ENCODE data around the gene PPP1R3C. TPM values are rescaled to one million over a fixed set of nuclear protein-coding genes. Genes with fewer than 3 reads are reported as not detected.

PPP1R3C gene
- total RNA-seq, 1 donor from 2014 or later = 1.8 TPM

GRCh38 chr10:91628383-91628782 is 4.5 kb downstream of the PPP1R3C start:
- no peaks in the 10 kb centered on the region for H3K36me3 ChIP-seq (ENCODE audit: control insufficient read depth, insufficient read depth, low read length)

DNA sequence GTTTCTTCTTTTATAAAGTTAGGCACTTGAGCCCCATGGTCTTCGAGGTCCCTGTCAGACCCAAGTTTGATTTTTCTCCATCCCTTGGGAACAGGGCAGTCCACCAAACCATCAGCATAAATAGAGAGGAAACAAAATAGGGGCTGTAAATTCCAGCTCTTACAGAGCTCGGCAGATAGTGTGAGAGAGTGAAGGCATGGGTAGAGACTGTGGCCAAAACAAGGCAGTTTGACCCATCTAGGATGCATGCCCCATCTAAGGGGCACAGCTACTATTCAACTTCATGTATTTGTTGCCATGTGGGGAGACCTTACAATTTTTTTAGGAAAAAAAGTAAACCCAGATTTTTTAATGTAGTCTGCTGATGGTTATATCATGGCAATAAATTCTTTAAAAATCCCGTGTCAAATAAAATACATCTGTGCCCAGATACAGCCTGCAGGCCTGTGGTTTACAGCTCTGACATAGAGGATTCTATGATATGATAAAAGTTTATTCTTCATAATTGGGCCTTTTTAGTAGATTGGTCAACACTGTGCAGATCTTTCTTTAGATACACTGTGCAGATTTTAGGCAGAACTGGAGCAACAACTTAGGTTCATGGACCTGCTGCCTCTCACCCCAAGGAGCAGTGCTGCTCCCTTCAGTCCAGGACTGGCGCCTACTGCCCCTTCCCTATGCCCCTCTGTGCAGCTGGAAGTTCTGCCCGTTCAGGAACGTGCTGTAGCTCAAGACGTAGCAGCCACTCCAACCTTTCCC is 5.3 kb downstream of the PPP1R3C start:
- Histone ChIP-seq H3K36me3 (ENCODE audit: control insufficient read depth, insufficient read depth, low read length) (no peaks in the 10 kb centered on the region), H3K4me3 (ENCODE audit: low read depth, low read length) (no peak overlapping the region), H3K27me3 (ENCODE audit: control insufficient read depth, insufficient read depth, low read length) (no peaks in the 10 kb centered on the region)
- no peak for DNase-seq (ENCODE audit: low read depth)
- TF ChIP-seq, protein P1, sequence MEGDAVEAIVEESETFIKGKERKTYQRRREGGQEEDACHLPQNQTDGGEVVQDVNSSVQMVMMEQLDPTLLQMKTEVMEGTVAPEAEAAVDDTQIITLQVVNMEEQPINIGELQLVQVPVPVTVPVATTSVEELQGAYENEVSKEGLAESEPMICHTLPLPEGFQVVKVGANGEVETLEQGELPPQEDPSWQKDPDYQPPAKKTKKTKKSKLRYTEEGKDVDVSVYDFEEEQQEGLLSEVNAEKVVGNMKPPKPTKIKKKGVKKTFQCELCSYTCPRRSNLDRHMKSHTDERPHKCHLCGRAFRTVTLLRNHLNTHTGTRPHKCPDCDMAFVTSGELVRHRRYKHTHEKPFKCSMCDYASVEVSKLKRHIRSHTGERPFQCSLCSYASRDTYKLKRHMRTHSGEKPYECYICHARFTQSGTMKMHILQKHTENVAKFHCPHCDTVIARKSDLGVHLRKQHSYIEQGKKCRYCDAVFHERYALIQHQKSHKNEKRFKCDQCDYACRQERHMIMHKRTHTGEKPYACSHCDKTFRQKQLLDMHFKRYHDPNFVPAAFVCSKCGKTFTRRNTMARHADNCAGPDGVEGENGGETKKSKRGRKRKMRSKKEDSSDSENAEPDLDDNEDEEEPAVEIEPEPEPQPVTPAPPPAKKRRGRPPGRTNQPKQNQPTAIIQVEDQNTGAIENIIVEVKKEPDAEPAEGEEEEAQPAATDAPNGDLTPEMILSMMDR (IDR thresholded peaks at IDR 0.05; ENCODE audit: insufficient read depth, low read length, poor library complexity, severe bottlenecking) = no peak

More at GRCh38 chr10:91628383-91628782, 4.5 kb downstream of the PPP1R3C start:
- TF ChIP-seq, protein P1 (IDR thresholded peaks at IDR 0.05; ENCODE audit: insufficient read depth, low read length, poor library complexity, severe bottlenecking) = no peak
- Histone ChIP-seq H3K27me3 (ENCODE audit: control insufficient read depth, insufficient read depth, low read length) (no peaks in the 10 kb centered on the region), H3K4me3 (ENCODE audit: low read depth, low read length) (no peak overlapping the region)
- DNase-seq (ENCODE audit: low read depth) = no peak

- DNase-seq (ENCODE audit: low read depth) = no peak
- no peaks in the 10 kb centered on the region for H3K36me3 ChIP-seq (ENCODE audit: control insufficient read depth, insufficient read depth, low read length)
- TF ChIP-seq, protein P1 (IDR thresholded peaks at IDR 0.05; ENCODE audit: insufficient read depth, low read length, poor library complexity, severe bottlenecking) = no peak
- H3K27me3 ChIP-seq (ENCODE audit: control insufficient read depth, insufficient read depth, low read length) = no peaks in the 10 kb centered on the region
- H3K4me3 ChIP-seq (ENCODE audit: low read depth, low read length) = no peak overlapping the region
Measured at GRCh38 chr10:91626936-91627335, 5.9 kb downstream of the PPP1R3C start.

GRCh38 chr10:91624633-91625032 is 8.2 kb downstream of the PPP1R3C start:
- TF ChIP-seq, protein P1 (IDR thresholded peaks at IDR 0.05; ENCODE audit: insufficient read depth, low read length, poor library complexity, severe bottlenecking) = no peak
- no peaks in the 10 kb centered on the region for H3K27me3 ChIP-seq (ENCODE audit: control insufficient read depth, insufficient read depth, low read length)
- no peaks in the 10 kb centered on the region for H3K36me3 ChIP-seq (ENCODE audit: control insufficient read depth, insufficient read depth, low read length)
- H3K4me3 ChIP-seq (ENCODE audit: low read depth, low read length) = no peak overlapping the region
- DNase-seq (ENCODE audit: low read depth) = no peak

DNA sequence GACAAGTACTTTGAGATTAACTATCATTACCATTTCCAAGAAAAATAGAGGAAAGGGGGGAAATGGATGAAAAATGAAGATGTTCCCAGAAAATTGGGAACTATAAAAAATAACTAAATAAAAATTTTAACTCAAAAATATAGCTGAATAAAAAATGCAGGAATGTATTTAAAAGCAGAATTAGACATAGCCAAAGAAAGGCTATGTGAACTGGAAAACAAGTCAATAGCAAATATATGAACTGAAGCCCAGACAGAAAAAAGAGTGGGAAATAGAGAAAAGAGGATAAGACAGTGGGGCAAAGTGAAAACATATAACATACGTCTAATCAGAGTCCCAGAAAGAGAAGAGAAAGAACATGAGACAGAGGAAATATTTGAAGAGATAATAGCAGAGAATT is 10.3 kb downstream of the PPP1R3C start:
- DNase-seq (ENCODE audit: low read depth) = no peak
- TF ChIP-seq, protein P1 (IDR thresholded peaks at IDR 0.05; ENCODE audit: insufficient read depth, low read length, poor library complexity, severe bottlenecking) = no peak
- no peaks in the 10 kb centered on the region for H3K27me3 ChIP-seq (ENCODE audit: control insufficient read depth, insufficient read depth, low read length)
- H3K4me3 ChIP-seq (ENCODE audit: low read depth, low read length) = no peak overlapping the region
- no peaks in the 10 kb centered on the region for H3K36me3 ChIP-seq (ENCODE audit: control insufficient read depth, insufficient read depth, low read length)

All from kidney epithelial cell (primary cell).